ENCODE data around the gene PTCD2. TPM values are rescaled to one million over a fixed set of nuclear protein-coding genes. Genes with fewer than 3 reads are reported as not detected.

The PTCD2 gene
- total RNA-seq, 4 donors from 2014 or later = 6.7 to 13.2 (median 9.5) TPM

DNA sequence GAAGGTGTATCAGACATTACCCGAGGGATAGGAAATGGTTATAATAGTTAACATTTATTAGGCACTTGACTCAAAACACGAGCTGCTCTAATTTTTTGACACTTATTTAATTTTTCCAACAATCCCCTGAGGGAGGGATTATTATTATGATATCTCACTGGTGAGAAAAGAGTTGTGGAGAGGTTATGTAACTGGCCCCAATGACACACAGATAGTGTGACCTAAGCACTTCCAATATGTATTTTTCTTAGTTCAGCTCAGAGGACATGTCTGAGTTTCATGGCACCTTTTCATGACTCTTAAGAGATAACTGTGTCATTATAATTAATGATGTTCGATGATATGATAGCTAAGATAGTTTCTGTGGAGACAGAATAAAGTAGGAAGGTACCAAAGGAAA is 86.9 kb downstream of the PTCD2 start:
- Histone ChIP-seq H3K9me3 (no peaks in the 10 kb centered on the region), H3K36me3 (no peaks in the 10 kb centered on the region), H3K4me3 (no peak overlapping the region), H3K27me3 (no peaks in the 10 kb centered on the region), H3K27ac (no peak overlapping the region), H3K4me1 (peaks cover 18 to 19% of the 10 kb centered on the region in 2 donors)
- TF ChIP-seq, protein P1, sequence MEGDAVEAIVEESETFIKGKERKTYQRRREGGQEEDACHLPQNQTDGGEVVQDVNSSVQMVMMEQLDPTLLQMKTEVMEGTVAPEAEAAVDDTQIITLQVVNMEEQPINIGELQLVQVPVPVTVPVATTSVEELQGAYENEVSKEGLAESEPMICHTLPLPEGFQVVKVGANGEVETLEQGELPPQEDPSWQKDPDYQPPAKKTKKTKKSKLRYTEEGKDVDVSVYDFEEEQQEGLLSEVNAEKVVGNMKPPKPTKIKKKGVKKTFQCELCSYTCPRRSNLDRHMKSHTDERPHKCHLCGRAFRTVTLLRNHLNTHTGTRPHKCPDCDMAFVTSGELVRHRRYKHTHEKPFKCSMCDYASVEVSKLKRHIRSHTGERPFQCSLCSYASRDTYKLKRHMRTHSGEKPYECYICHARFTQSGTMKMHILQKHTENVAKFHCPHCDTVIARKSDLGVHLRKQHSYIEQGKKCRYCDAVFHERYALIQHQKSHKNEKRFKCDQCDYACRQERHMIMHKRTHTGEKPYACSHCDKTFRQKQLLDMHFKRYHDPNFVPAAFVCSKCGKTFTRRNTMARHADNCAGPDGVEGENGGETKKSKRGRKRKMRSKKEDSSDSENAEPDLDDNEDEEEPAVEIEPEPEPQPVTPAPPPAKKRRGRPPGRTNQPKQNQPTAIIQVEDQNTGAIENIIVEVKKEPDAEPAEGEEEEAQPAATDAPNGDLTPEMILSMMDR (IDR thresholded peaks at IDR 0.05 in 4 of 5, conservative IDR thresholded peaks at IDR 0.05 in 1 of 5) = no peak
- DNase-seq (no peak), ATAC-seq (no peak)
- in situ Hi-C loops (cut with MboI; ENCODE audit: low sequenced_read_pairs in 4 of 4) (loop anchor here in 1 of 4 donors (10.0 kb wide), 1 partner anchor 48 kb away; no protein-coding TSS in a partner anchor), intact Hi-C loops (cut with DNase I; ENCODE audit: low total_unique reads) (no loop called here)

DNA sequence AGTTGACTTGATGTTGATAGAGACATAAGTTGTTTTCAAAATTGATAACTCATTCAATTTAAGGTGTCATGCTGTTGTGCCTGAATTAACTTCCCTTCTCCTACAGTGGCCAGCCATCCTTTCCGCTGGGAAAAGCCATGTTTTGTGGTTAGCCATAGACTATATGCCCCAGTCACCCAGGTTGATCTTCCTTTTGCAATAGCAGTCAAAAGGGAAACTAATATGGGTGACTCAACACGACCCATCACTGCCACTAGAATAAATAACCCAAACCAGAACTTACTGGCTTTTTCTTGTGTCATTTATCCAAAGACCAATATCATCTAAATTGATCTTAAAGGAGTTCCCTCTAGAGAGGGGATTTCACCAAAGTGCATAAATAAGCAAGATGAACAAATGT is 87.4 kb downstream of the PTCD2 start:
- Histone ChIP-seq H3K27me3 (no peaks in the 10 kb centered on the region), H3K9me3 (no peaks in the 10 kb centered on the region), H3K4me3 (no peak overlapping the region), H3K27ac (peak overlapping the region in 1 of 4 donors; percentile 71), H3K36me3 (no peaks in the 10 kb centered on the region), H3K4me1 (peaks cover 14% of the 10 kb centered on the region in 2 donors)
- intact Hi-C loops (cut with DNase I; ENCODE audit: low total_unique reads) (no loop called here), in situ Hi-C loops (cut with MboI; ENCODE audit: low sequenced_read_pairs in 4 of 4) (loop anchor here in 1 of 4 donors (10.0 kb wide), 1 partner anchor 47 kb away; no protein-coding TSS in a partner anchor)
- DNase-seq (no peak), ATAC-seq (no peak)
- no peak for TF ChIP-seq POLR2A (IDR thresholded peaks at IDR 0.05)
- TF ChIP-seq, protein P1 (IDR thresholded peaks at IDR 0.05 in 4 of 5, conservative IDR thresholded peaks at IDR 0.05 in 1 of 5) = no peak

DNA sequence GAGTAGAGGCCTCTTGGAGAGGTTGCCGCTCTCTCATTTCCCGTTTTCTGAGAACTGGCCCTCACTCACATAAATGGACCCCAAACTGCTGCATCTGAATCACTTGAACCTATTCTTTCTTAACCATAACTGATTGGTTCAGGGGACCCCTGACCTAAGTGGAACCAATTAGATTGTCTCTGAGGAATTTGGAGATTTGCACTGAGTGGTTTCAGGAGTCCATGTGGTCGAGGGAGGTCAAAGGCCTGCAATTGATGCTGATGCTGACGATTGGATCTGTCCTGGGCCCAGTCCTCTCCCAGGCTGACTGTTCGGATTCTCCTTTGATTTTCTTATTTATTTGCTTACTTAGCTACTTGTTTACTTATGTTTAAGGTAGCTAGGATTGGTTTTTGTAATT is 88.0 kb downstream of the PTCD2 start:
- H3K4me1 ChIP-seq = peaks cover 10 to 13% of the 10 kb centered on the region in 2 donors
- TF ChIP-seq, protein P1 (IDR thresholded peaks at IDR 0.05 in 4 of 5, conservative IDR thresholded peaks at IDR 0.05 in 1 of 5) = no peak
- TF ChIP-seq POLR2A (IDR thresholded peaks at IDR 0.05) = no peak
- intact Hi-C loops (cut with DNase I; ENCODE audit: low total_unique reads) (no loop called here), in situ Hi-C loops (cut with MboI; ENCODE audit: low sequenced_read_pairs in 4 of 4) (loop anchor here in 1 of 4 donors (10.0 kb wide), 1 partner anchor 47 kb away; no protein-coding TSS in a partner anchor)
- no peak for DNase-seq
- no peak overlapping the region for H3K4me3 ChIP-seq
- H3K36me3 ChIP-seq = no peaks in the 10 kb centered on the region
- ATAC-seq = peak; percentile 3 to 6
- H3K27me3 ChIP-seq = no peaks in the 10 kb centered on the region
- peak overlapping the region; percentile 52 to 71 (median 70) for H3K27ac ChIP-seq
- no peaks in the 10 kb centered on the region for H3K9me3 ChIP-seq

DNA sequence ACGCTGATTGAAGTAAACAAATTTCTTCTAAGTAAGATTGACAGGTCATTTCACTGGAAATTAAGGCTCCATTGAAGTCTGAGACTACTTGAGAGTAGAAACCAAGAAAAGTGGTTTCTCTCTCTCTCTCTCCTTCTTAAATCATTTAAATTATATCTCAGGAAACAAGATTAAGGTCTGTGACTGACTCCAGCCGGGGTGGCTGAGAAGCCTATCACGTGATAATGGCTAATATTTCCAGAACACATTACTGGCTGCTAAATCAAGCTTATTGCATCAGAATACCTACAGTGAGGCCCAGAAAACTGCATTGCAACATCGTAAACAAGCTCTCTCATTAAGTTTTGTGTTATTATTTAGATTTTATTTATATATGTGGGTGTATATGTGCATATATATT is 88.4 kb downstream of the PTCD2 start:
- peak in 1 of 2 donors; percentile 36 for DNase-seq
- Histone ChIP-seq H3K36me3 (no peaks in the 10 kb centered on the region), H3K27me3 (no peaks in the 10 kb centered on the region), H3K4me3 (no peak overlapping the region), H3K4me1 (peaks cover 10 to 13% of the 10 kb centered on the region in 2 donors), H3K9me3 (no peaks in the 10 kb centered on the region), H3K27ac (peak overlapping the region; percentile 52 to 71 (median 70))
- in situ Hi-C loops (cut with MboI; ENCODE audit: low sequenced_read_pairs in 4 of 4) = loop anchor here in 1 of 4 donors (10.0 kb wide), 1 partner anchor 46 kb away; no protein-coding TSS in a partner anchor
- peak; percentile 87 to 98 for ATAC-seq
- TF ChIP-seq, protein P1 (IDR thresholded peaks at IDR 0.05 in 4 of 5, conservative IDR thresholded peaks at IDR 0.05 in 1 of 5) = no peak
- intact Hi-C loops (cut with DNase I; ENCODE audit: low total_unique reads) = no loop called here
